GM18861 (cell line): ENCODE data around the gene TNKS2.

Source experiments
- ATAC-seq: cut with Tn5 transposase; IDR thresholded peaks from one replicate; pipeline ENCODE4 v1.9.1; 2021; ENCODE audit not compliant: unreplicated experiment

Gene TNKS2

DNA sequence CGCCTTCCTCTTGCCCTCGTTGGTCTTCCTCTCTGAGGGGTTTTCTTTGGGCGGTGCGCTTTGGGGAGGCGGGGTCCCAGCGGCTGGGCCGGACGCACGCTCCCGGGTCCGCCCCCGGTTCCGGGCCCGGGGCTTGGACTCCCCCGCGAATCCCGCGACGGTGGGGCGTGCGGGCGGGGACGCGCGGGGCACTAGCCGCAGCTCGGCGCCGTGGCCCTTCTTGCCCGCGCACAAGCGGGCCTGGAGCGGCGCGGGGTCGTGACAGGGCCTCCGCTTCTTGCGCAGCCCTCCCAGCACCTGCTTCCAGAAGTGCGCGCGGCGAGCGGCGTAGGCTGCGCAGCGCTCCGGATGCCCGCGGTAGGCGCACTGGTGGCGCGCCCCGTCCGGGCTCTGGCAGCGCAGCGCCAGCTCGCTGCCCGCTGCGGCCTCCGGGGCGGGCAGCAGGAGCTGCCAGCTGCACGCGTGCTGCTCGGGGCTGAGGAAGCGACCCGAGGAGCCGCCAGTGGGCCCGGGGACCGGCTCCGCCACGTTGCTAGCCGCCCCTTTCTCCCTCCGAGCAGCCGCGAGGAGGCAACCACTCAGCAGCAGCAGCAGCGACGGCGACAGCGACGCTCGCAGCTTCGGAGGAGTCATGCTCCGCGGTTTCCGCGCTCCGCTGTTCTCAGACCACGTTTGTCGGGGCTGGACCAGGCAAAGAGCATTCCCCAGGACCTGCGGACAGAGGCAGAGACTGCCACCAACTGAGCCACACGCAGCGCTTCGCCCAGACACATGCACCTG, 110.3 kb downstream of the TNKS2 start:
- ATAC-seq, result peak; percentile 92

- no peak for ATAC-seq
Observed at GRCh38 chr10:91909117-91909677, 111.0 kb downstream of the TNKS2 start, which contains the start of gene FGFBP3. Gene FGFBP3, minus strand, starts transcription at chr10:91909486. Its CDS starts 517 bp downstream, at chr10:91908969.

GRCh38 chr10:91910467-91910866, 112.2 kb downstream of the TNKS2 start:
- no peak for ATAC-seq
